HepG2 (cell line): ENCODE data around the gene EPO. TPM values are rescaled to one million over a fixed set of nuclear protein-coding genes. Genes with fewer than 3 reads are reported as not detected.
A peak's percentile ranks its signal among the peaks of the same experiment; 100 is the strongest.

Experiments used
- ATM ChIP-seq: fragments of 450-650 bp; IDR thresholded peaks from 2 replicates; pipeline ENCODE4 v1.7.1; 2017; ENCODE audit warnings: mild to moderate bottlenecking, borderline replicate concordance
- DMAP1 ChIP-seq: IDR thresholded peaks from 2 replicates; pipeline ENCODE4 v1.6.1; 2016
- E2F5 ChIP-seq: sonication (generic); formaldehyde crosslinking; conservative IDR thresholded peaks from 2 replicates; pipeline ENCODE4 v1.4.0; 2020; ENCODE audit warnings: missing genetic modification reagents
- FOXP4 ChIP-seq: sonication (generic); formaldehyde crosslinking; IDR thresholded peaks from 2 replicates; pipeline ENCODE4 v1.4.0; 2020; ENCODE audit warnings: missing genetic modification reagents
- MXD3 ChIP-seq: IDR thresholded peaks from 2 replicates; pipeline ENCODE4 v1.6.1; 2016; ENCODE audit warnings: mild to moderate bottlenecking, missing biosample characterization, missing genetic modification reagents
- RBAK ChIP-seq: sonication (generic); formaldehyde crosslinking; IDR thresholded peaks from 2 replicates; pipeline ENCODE4 v1.5.1; 2020; ENCODE audit warnings: mild to moderate bottlenecking, missing genetic modification reagents
- RNF219 ChIP-seq: sonication (generic); formaldehyde crosslinking; IDR thresholded peaks from 2 replicates; pipeline ENCODE4 v1.5.0; 2020; ENCODE audit warnings: mild to moderate bottlenecking, missing genetic modification reagents
- SOX5 ChIP-seq: IDR thresholded peaks from 2 replicates; pipeline ENCODE4 v1.6.1; 2016; ENCODE audit warnings: borderline replicate concordance
- TARDBP ChIP-seq: sonication (generic); formaldehyde crosslinking; IDR thresholded peaks from 2 replicates; pipeline ENCODE4 v1.8.0; 2022; ENCODE audit warnings: mild to moderate bottlenecking, missing genetic modification reagents
- TGIF2 ChIP-seq: IDR thresholded peaks from 2 replicates; pipeline ENCODE4 v1.6.1; 2016; ENCODE audit warnings: control low read depth, missing compliant biosample characterization
- ZBTB1 ChIP-seq: sonication (generic); formaldehyde crosslinking; IDR thresholded peaks from 2 replicates; pipeline ENCODE4 v1.4.0; 2020; ENCODE audit warnings: missing genetic modification reagents, borderline replicate concordance
- ZBTB34 ChIP-seq: sonication (generic); formaldehyde crosslinking; IDR thresholded peaks from 2 replicates; pipeline ENCODE4 v1.8.0; 2022; ENCODE audit warnings: mild to moderate bottlenecking, missing genetic modification reagents
- ZFP91 ChIP-seq: sonication (generic); formaldehyde crosslinking; IDR thresholded peaks from 2 replicates; pipeline ENCODE4 v1.9.0; 2022; ENCODE audit warnings: missing genetic modification reagents, mild to moderate bottlenecking, borderline replicate concordance
- ZNF331 ChIP-seq: sonication (generic); formaldehyde crosslinking; IDR thresholded peaks from 2 replicates; pipeline ENCODE4 v1.4.0; 2020; ENCODE audit warnings: missing genetic modification reagents
- ZNF569 ChIP-seq: sonication (generic); formaldehyde crosslinking; IDR thresholded peaks from 2 replicates; pipeline ENCODE4 v1.5.0; 2020; ENCODE audit warnings: mild to moderate bottlenecking, missing genetic modification reagents, moderate library complexity, borderline replicate concordance
- ZNF570 ChIP-seq: sonication (generic); formaldehyde crosslinking; IDR thresholded peaks from 2 replicates; pipeline ENCODE4 v1.4.0; 2020; ENCODE audit warnings: mild to moderate bottlenecking, missing genetic modification reagents, borderline replicate concordance
- ZNF580 ChIP-seq: IDR thresholded peaks from 2 replicates; pipeline ENCODE4 v1.6.1; 2016; ENCODE audit warnings: low read depth, borderline replicate concordance
- ZNF839 ChIP-seq: sonication (generic); formaldehyde crosslinking; IDR thresholded peaks from 2 replicates; pipeline ENCODE4 v1.4.0; 2020; ENCODE audit warnings: missing genetic modification reagents, mild to moderate bottlenecking, borderline replicate concordance
- ZNF883 ChIP-seq: sonication (generic); formaldehyde crosslinking; IDR thresholded peaks from 2 replicates; pipeline ENCODE4 v1.5.1; 2020; ENCODE audit warnings: mild to moderate bottlenecking, missing genetic modification reagents; ENCODE audit errors: not compliant biosample characterization
- polyA plus RNA-seq, 8 experiments: library from polyadenylated mRNA; depleted of rRNA in 3 of 8; stranded (reverse) in 7 of 8; unstranded in 1 of 8; fragments of >200 nt; fragmentation: Illumina TruSeq in 4 of 8; extraction: Trizol in 4 of 8; gene quantifications; 2 replicates each; pipeline versions ENCODE4 v1.2.1 to v1.2.3, GENCODE V29; 2011 to 2016; ENCODE audit warnings: low read depth in 4 of 8, missing spikeins in 1 of 8, mixed read lengths in 1 of 8; ENCODE audit not compliant: insufficient read depth in 1 of 8
- total RNA-seq, 5 experiments: library from RNA; depleted of rRNA; stranded (reverse); fragments of >200 nt; fragmentation: Illumina TruSeq; extraction: Trizol; gene quantifications; 2 replicates each; pipeline ENCODE4 v1.2.3, GENCODE V29; 2016; ENCODE audit warnings: low read depth in 1 of 5

The EPO gene
- total and polyA plus RNA-seq, 2 of the 13 experiments (the other 11 are each of a cell fraction or from before 2014, with no cell fraction given), result 10.3 to 25.7 TPM

GRCh38 chr7:100723732-100724275 is 3.5 kb downstream of the EPO start (continued):
- peak; percentile 66; the same call in 1 of the 2 replicates for TF ChIP-seq ZFP91 (CRISPR knock-in tag)
- TF ChIP-seq ATM, result no peak
- TF ChIP-seq TARDBP, result peak; percentile 42; the same call in 1 of the 2 replicates
- TF ChIP-seq FOXP4 (CRISPR knock-in tag), result peak; percentile 74
- no peak for TF ChIP-seq RNF219 (CRISPR knock-in tag)
- no peak for TF ChIP-seq TGIF2 (CRISPR knock-in tag)
- TF ChIP-seq ZNF331 (CRISPR knock-in tag), result no peak
- no peak for TF ChIP-seq ZNF569
- no peak for TF ChIP-seq DMAP1 (CRISPR knock-in tag)
- no peak for TF ChIP-seq MXD3 (CRISPR knock-in tag)
- no peak for TF ChIP-seq RBAK (CRISPR knock-in tag)
- no peak for TF ChIP-seq E2F5 (CRISPR knock-in tag)
- peak; percentile 64; the same call in 1 of the 2 replicates for TF ChIP-seq SOX5 (CRISPR knock-in tag)
- no peak for TF ChIP-seq ZBTB1
- TF ChIP-seq ZNF839 (CRISPR knock-in tag), result no peak
- 0 out of 2 replicates have a peak, but pooled peaks have one; percentile 40 for TF ChIP-seq ZNF580 (CRISPR knock-in tag)
- TF ChIP-seq ZNF883, result peak; percentile 83
- TF ChIP-seq ZBTB34 (CRISPR knock-in tag), result no peak
- TF ChIP-seq ZNF570, result no peak
